K562 (cell line): Measurements from ENCODE around the gene NRXN2. TPM values are rescaled to one million over a fixed set of nuclear protein-coding genes. Genes with fewer than 3 reads are reported as not detected.
A peak's percentile ranks its signal among the peaks of the same experiment; 100 is the strongest.

Experiments used
- ATAC-seq: fragments of 200-7000 bp; cut with Tn5 transposase; 3 replicates; pipeline ENCODE4 v1.9.1; 2020; ENCODE audit warnings: moderate library complexity
- BruUV-seq: library from RNA; stranded (reverse); fragments of 400-500 nt; replicated peaks from 2 replicates; lab custom pipeline; 2021; lab: Mats Ljungman, UMichigan
- CTCF ChIA-PET: fragments of 300-600 bp; formaldehyde crosslinking; extraction: SDS; loops from one replicate; lab custom pipeline; 2021; ENCODE audit warnings: low intra/inter-chr PET ratio; lab: Yijun Ruan, JAX
- POLR2A ChIA-PET: fragments of 300-600, 350-650 bp; sonication (Branson Sonifier 250); formaldehyde crosslinking; extraction: SDS; loops from one replicate; lab custom pipeline; 2021; ENCODE audit warnings: antibody characterized with exemption, inconsistent platforms; lab: Yijun Ruan, JAX
- DNase-seq, 4 experiments: peaks; one replicate each; pipeline versions ENCODE4 v3.0.0 to v3.0.0-alpha.2; 2011 to 2018; ENCODE audit warnings: low spot score in 3 of 4, mixed read lengths in 3 of 4; ENCODE audit errors: extremely low read depth in 1 of 4
- FAIRE-seq: peaks from 2 replicates; lab custom pipeline; 2011; peaks lifted over from hg19 to GRCh38; lab: Jason Lieb, UNC
- H2AFZ ChIP-seq: 2 replicates; pipeline ENCODE4 v1.6.0; 2011; ENCODE audit warnings: low read depth, low read length, control low read depth, inconsistent platforms
- H3K27ac ChIP-seq: fragments of 200-600 bp; 3 replicates; pipeline ENCODE4 v1.8.0; 2011; ENCODE audit warnings: low read depth, mild to moderate bottlenecking, control low read depth, inconsistent platforms, low read length, moderate library complexity, mixed read lengths; ENCODE audit errors: extremely low read depth
- H3K27me3 ChIP-seq, 2 experiments: fragments of 300-600 bp in 1 of 2; 2 replicates in 1 of 2; 3 replicates in 1 of 2; pipeline versions ENCODE4 v1.6.0 to v1.8.0; 2011; ENCODE audit warnings: inconsistent platforms in 2 of 2, low read length in 2 of 2, mild to moderate bottlenecking in 1 of 2, mixed read lengths in 1 of 2, moderate library complexity in 1 of 2; ENCODE audit not compliant: control insufficient read depth in 2 of 2, insufficient read depth in 2 of 2
- H3K36me3 ChIP-seq: fragments of 300-600 bp; 3 replicates; pipeline ENCODE4 v1.8.0; 2011; ENCODE audit warnings: mild to moderate bottlenecking, low read length, inconsistent platforms; ENCODE audit not compliant: control insufficient read depth, insufficient read depth
- H3K4me1 ChIP-seq, 2 experiments: fragments of 200-600 bp in 1 of 2; replicated peaks in 1 of 2; 2 replicates in 1 of 2; 3 replicates in 1 of 2; pipeline versions ENCODE4 v1.5.1 to v1.8.0; 2011; ENCODE audit warnings: inconsistent platforms in 2 of 2, low read length in 2 of 2, mild to moderate bottlenecking in 1 of 2, mixed read lengths in 1 of 2, moderate library complexity in 1 of 2; ENCODE audit not compliant: control insufficient read depth in 2 of 2, insufficient read depth in 2 of 2
- H3K4me2 ChIP-seq: 2 replicates; pipeline ENCODE4 v1.6.1; 2011; ENCODE audit warnings: low read length, control low read depth, inconsistent platforms, mixed read lengths; ENCODE audit not compliant: insufficient read depth
- H3K4me3 ChIP-seq: fragments of 200-600 bp; sonication (generic), shearing (Covaris generic); 2 replicates; pipeline ENCODE4 v1.5.1; 2016; ENCODE audit warnings: control low read depth, inconsistent platforms
- H3K79me2 ChIP-seq: fragments of 200-600 bp; 3 replicates; pipeline ENCODE4 v1.8.0; 2011; ENCODE audit warnings: low read length, inconsistent platforms; ENCODE audit not compliant: control insufficient read depth, insufficient read depth
- H3K9ac ChIP-seq, 2 experiments: 2 replicates each; pipeline versions ENCODE4 v1.6.0 to v1.6.1; 2011; ENCODE audit warnings: low read depth in 2 of 2, low read length in 2 of 2, control low read depth in 1 of 2, inconsistent platforms in 1 of 2, mild to moderate bottlenecking in 1 of 2, mixed read lengths in 1 of 2; ENCODE audit not compliant: insufficient read depth in 1 of 2
- H3K9me1 ChIP-seq: one replicate; pipeline ENCODE4 v1.6.0; 2011; ENCODE audit warnings: inconsistent platforms, mild to moderate bottlenecking, low read length, moderate library complexity; ENCODE audit not compliant: control insufficient read depth, insufficient read depth
- H3K9me3 ChIP-seq: replicated peaks from 2 replicates; pipeline ENCODE4 v1.5.1; 2011; ENCODE audit warnings: low read depth, low read length, inconsistent platforms; ENCODE audit not compliant: control insufficient read depth, insufficient read depth
- H4K20me1 ChIP-seq: replicated peaks from 2 replicates; pipeline ENCODE4 v1.6.1; 2011; ENCODE audit warnings: low read length, inconsistent platforms, mixed read lengths; ENCODE audit not compliant: control insufficient read depth, insufficient read depth
- CEBPG ChIP-seq, 3 experiments: fragments of 200-800 bp in 1 of 3; sonication (Bioruptor generic) in 1 of 3; sonication (generic) in 1 of 3; formaldehyde crosslinking in 1 of 3; IDR thresholded peaks in 2 of 3; conservative IDR thresholded peaks in 1 of 3; 2 replicates each; pipeline versions ENCODE4 v1.6.1 to v1.8.0; 2016 to 2022; ENCODE audit warnings: missing compliant biosample characterization in 2 of 3, missing genetic modification characterization in 2 of 3, mild to moderate bottlenecking in 1 of 3, missing genetic modification reagents in 1 of 3
- GATAD2B ChIP-seq: fragments of 450-650 bp; IDR thresholded peaks from 2 replicates; pipeline ENCODE4 v1.6.1; 2017; ENCODE audit warnings: mild to moderate bottlenecking, borderline replicate concordance
- RBFOX2 ChIP-seq: fragments of 200-400 bp; formaldehyde crosslinking; IDR thresholded peaks from 2 replicates; pipeline ENCODE4 v1.6.1; 2017; ENCODE audit warnings: low read depth, mild to moderate bottlenecking, low read length, moderate library complexity
- RNF2 ChIP-seq: sonication (generic); IDR thresholded peaks from 2 replicates; pipeline ENCODE4 v1.6.1; 2016
- SP1 ChIP-seq: sonication (generic); formaldehyde crosslinking; IDR thresholded peaks from 2 replicates; pipeline ENCODE4 v1.8.1; 2022; ENCODE audit warnings: mild to moderate bottlenecking, missing genetic modification reagents
- WGBS: fragments of 100-300 bp; shearing (Covaris generic); methylation state at CpG from one replicate; pipeline ENCODE4 v1.1.6; 2016; ENCODE audit warnings: low coverage, mixed read lengths; ENCODE audit not compliant: insufficient coverage; ENCODE audit errors: missing lambda C conversion rate; 5-methylcytosine and 5-hydroxymethylcytosine counted together
- in situ Hi-C: fragments of 300-500 bp; cut with MboI; formaldehyde crosslinking; loops from 4 replicates; pipeline ENCODE4 v1.15.0; 2018; ENCODE audit warnings: inconsistent platforms, mixed read lengths
- intact Hi-C: fragments of 100-400 bp; cut with micrococcal nuclease; formaldehyde crosslinking; loops from 2 replicates; pipeline ENCODE4 v1.14.2; 2022
- polyA plus RNA-seq, 8 experiments: library from polyadenylated mRNA; depleted of rRNA in 4 of 8; stranded (reverse) in 5 of 8; unstranded in 3 of 8; fragments of >200 nt; fragmentation: Nextera tagmentation in 2 of 8; fragmentation: Illumina TruSeq in 1 of 8; extraction: Ambion mirVana in 2 of 8; extraction: Trizol in 1 of 8; gene quantifications; 2 replicates each; pipeline versions ENCODE4 v1.2.1 to v1.2.3, GENCODE V29; 2011 to 2014; ENCODE audit warnings: inconsistent platforms in 1 of 8, missing spikeins in 1 of 8
- total RNA-seq, 7 experiments: library from RNA; depleted of rRNA in 6 of 7; stranded (reverse); fragments of >200 nt in 6 of 7; fragmentation: Illumina TruSeq in 2 of 7; extraction: Trizol in 2 of 7; gene quantifications; 2 replicates each; pipeline versions ENCODE4 v1.2.1 to v1.2.3, GENCODE V29; 2011 to 2021; ENCODE audit warnings: low replicate concordance in 1 of 7
- TF ChIP-seq, protein P1 (sequence below): IDR thresholded peaks from 2 replicates; pipeline ENCODE4 v1.6.1; 2012; ENCODE audit warnings: low read depth, low read length, improper control_type of control experiment, borderline replicate concordance

The NRXN2 gene
- total and polyA plus RNA-seq, 9 of the 15 experiments (the other 6 are each of a cell fraction or from before 2014, with no cell fraction given) = 0.07 to 0.47 (median 0.15) TPM; not detected in 4

GRCh38 chr11:64772303-64773018, 49.5 kb upstream of the NRXN2 start:
- no peak overlapping the region for H3K4me2 ChIP-seq
- 92% methylated on average over 3 of the region's 3 CpGs for WGBS
- peaks cover 95% of the 10 kb centered on the region for H3K79me2 ChIP-seq
- no peaks in the 10 kb centered on the region for H3K27me3 ChIP-seq
- in situ Hi-C loops = no loop called here
- H2AFZ ChIP-seq = no peak overlapping the region
- peaks cover 13% of the 10 kb centered on the region for H3K9me1 ChIP-seq
- no peaks in the 10 kb centered on the region for H3K9me3 ChIP-seq
- H3K9ac ChIP-seq = no peak overlapping the region
- FAIRE-seq (no peak), ATAC-seq (no peak), DNase-seq (no peak)
- no peak overlapping the region for H3K27ac ChIP-seq
- peaks cover 99% of the 10 kb centered on the region for H3K36me3 ChIP-seq
- ChIA-PET POLR2A (interaction anchor here (0.7 to 10.8 kb wide), 2 partner anchors 9 to 73 kb away, joined by 3 to 168 read pairs; partner anchors contain the start of gene PYGM), CTCF (no interaction called here)
- BruUV-seq = no TSS peak
- intact Hi-C loops = no loop called here
- H3K4me3 ChIP-seq = no peak overlapping the region
- H4K20me1 ChIP-seq = peaks cover 67% of the 10 kb centered on the region
- TF ChIP-seq RNF2 (no peak), RBFOX2 (0 out of 2 replicates have a peak, but pooled peaks have one; percentile 8)
- H3K4me1 ChIP-seq = peaks cover 5 to 8% of the 10 kb centered on the region in 2 experiments; a peak in 3 of 5 replicates

DNA sequence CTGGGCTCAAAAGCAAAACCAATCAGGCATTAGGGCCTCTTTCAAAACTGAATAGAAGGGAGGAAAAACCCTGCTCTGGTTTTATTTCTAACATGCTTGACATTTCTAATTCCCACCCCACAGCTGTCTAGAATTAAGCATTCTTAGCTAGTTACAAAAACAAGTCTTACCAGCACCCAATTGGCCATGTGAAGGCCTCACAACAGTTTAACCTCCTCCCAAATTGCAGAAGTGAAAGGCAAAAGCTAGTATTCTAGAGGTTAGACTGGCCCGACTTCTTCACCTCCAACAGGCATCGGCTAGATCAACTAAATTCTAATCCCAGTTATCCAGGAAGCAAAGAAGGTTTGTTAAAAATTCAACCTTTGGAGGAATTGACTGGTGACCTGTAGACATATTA, 48.9 kb upstream of the NRXN2 start:
- CTCF ChIA-PET = no interaction called here
- peaks cover 5 to 6% of the 10 kb centered on the region in 2 experiments; a peak in 3 of 5 replicates for H3K4me1 ChIP-seq
- peaks cover 66% of the 10 kb centered on the region for H4K20me1 ChIP-seq

More for the DNA sequence above, 48.9 kb upstream of the NRXN2 start:
- no peak for ATAC-seq
- Histone ChIP-seq H3K27ac (no peak overlapping the region), H3K9me1 (peaks cover 12% of the 10 kb centered on the region), H3K36me3 (peaks cover 99% of the 10 kb centered on the region), H2AFZ (no peak overlapping the region), H3K27me3 (no peaks in the 10 kb centered on the region), H3K79me2 (peaks cover 95% of the 10 kb centered on the region), H3K9ac (no peak overlapping the region), H3K4me3 (no peak overlapping the region), H3K4me2 (no peak overlapping the region)
- in situ Hi-C loops (no loop called here), intact Hi-C loops (no loop called here)
- BruUV-seq = no TSS peak
- POLR2A ChIA-PET = interaction anchor here (10.8 kb wide), 1 partner anchor 9 kb away, joined by 168 read pairs; the partner anchor contains the start of gene PYGM
- whole genome bisulfite sequencing = 93% methylated on average over 2 of the region's 2 CpGs
- no peak for FAIRE-seq
- no peak for DNase-seq
- TF ChIP-seq GATAD2B = no peak
- 0 out of 2 replicates have a peak, but pooled peaks have one; percentile 27 for TF ChIP-seq SP1
- TF ChIP-seq, protein P1, sequence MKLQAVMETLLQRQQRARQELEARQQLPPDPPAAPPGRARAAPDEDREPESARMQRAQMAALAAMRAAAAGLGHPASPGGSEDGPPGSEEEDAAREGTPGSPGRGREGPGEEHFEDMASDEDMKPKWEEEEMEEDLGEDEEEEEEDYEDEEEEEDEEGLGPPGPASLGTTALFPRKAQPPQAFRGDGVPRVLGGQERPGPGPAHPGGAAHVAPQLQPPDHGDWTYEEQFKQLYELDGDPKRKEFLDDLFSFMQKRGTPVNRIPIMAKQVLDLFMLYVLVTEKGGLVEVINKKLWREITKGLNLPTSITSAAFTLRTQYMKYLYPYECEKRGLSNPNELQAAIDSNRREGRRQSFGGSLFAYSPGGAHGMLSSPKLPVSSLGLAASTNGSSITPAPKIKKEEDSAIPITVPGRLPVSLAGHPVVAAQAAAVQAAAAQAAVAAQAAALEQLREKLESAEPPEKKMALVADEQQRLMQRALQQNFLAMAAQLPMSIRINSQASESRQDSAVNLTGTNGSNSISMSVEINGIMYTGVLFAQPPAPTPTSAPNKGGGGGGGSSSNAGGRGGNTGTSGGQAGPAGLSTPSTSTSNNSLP = no peak
- no peak for TF ChIP-seq CEBPG (CRISPR knock-in tag; IDR thresholded peaks at IDR 0.05)
- TF ChIP-seq CEBPG (tag; conservative IDR thresholded peaks at IDR 0.05 in 1 of 2, IDR thresholded peaks at IDR 0.05 in 1 of 2) = no peak
- TF ChIP-seq, all 486 proteins: peak for 1
- no peaks in the 10 kb centered on the region for H3K9me3 ChIP-seq
